Tibial nerve (tissue), 4 donors: ENCODE measurements around the gene MICU1.

Experiments used
- EP300 ChIP-seq, 2 donors: sonication (generic); formaldehyde crosslinking; IDR thresholded peaks; one replicate each; pipeline ENCODE4 v1.6.1; 2017; ENCODE audit warnings: antibody characterized with exemption in 2 of 2, mild to moderate bottlenecking in 1 of 2
- POLR2A ChIP-seq, 2 donors: fragments of 450-650 bp; IDR thresholded peaks; one replicate each; pipeline ENCODE4 v1.6.1; 2017; ENCODE audit warnings: antibody characterized with exemption in 2 of 2, mild to moderate bottlenecking in 2 of 2, moderate library complexity in 2 of 2
- TF ChIP-seq, protein P1 (sequence below), 5 experiments: fragments of 200-600 bp in 3 of 5; fragments of 450-650 bp in 2 of 5; sonication (generic) in 3 of 5; IDR thresholded peaks; one replicate each; pipeline ENCODE4 v1.5.1; 2016 to 2019; ENCODE audit warnings: antibody characterized with exemption in 5 of 5, mild to moderate bottlenecking in 3 of 5, moderate library complexity in 2 of 5

DNA sequence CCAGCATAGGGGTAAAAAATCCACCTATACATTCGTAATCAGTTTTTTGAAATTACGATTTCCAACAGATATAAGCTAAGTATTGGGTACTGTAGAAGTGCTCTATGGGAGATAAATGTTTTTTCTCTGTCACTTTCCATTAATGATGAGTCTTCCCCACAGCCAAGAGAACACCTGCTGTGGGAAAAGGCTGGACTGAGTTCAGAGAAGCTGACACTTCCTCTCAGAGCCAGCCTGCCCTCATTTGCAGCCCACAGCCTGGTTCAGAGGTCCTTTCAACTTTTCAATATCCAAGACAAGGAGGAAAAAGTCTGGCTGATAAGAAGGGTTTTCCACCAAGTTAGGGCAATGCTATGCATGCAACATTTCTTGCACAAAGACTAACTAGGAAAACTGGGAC, 206.6 kb downstream of the MICU1 start:
- TF ChIP-seq, protein P1, sequence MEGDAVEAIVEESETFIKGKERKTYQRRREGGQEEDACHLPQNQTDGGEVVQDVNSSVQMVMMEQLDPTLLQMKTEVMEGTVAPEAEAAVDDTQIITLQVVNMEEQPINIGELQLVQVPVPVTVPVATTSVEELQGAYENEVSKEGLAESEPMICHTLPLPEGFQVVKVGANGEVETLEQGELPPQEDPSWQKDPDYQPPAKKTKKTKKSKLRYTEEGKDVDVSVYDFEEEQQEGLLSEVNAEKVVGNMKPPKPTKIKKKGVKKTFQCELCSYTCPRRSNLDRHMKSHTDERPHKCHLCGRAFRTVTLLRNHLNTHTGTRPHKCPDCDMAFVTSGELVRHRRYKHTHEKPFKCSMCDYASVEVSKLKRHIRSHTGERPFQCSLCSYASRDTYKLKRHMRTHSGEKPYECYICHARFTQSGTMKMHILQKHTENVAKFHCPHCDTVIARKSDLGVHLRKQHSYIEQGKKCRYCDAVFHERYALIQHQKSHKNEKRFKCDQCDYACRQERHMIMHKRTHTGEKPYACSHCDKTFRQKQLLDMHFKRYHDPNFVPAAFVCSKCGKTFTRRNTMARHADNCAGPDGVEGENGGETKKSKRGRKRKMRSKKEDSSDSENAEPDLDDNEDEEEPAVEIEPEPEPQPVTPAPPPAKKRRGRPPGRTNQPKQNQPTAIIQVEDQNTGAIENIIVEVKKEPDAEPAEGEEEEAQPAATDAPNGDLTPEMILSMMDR (IDR thresholded peaks at IDR 0.05), result no peak
- TF ChIP-seq POLR2A (IDR thresholded peaks at IDR 0.05) (no peak), EP300 (IDR thresholded peaks at IDR 0.05) (no peak)
